RWPE1 (cell line): ENCODE data around the gene TSACC.

Experiments
- CTCF ChIA-PET: fragments of 350-600 bp; sonication (Branson Sonifier 250); formaldehyde crosslinking; extraction: SDS; loops from one replicate; lab custom pipeline; 2021; lab: Yijun Ruan, JAX
- POLR2A ChIA-PET: fragments of 400-600 bp; formaldehyde crosslinking; extraction: SDS; loops from one replicate; lab custom pipeline; 2020; ENCODE audit warnings: antibody characterized with exemption; ENCODE audit not compliant: low non-redundant PET; lab: Yijun Ruan, JAX
- DNase-seq: peaks from one replicate; pipeline ENCODE4 v3.0.0; 2012; ENCODE audit warnings: low spot score
- H3K27ac ChIP-seq: fragments of 450-650 bp; 2 replicates; pipeline ENCODE4 v1.5.1; 2017
- CTCF ChIP-seq: fragments of 450-650 bp; conservative IDR thresholded peaks from 2 replicates; pipeline ENCODE4 v1.5.1; 2017; ENCODE audit warnings: low read depth, mild to moderate bottlenecking

Gene TSACC

GRCh38 chr1:156394082-156394481, 55.8 kb downstream of the TSACC start:
- ChIA-PET CTCF (interaction anchor here (0.6 to 1.3 kb wide), 2 partner anchors 8 to 180 kb away, joined by 4 to 8 read pairs; no protein-coding TSS in a partner anchor), POLR2A (no interaction called here)
- no peak overlapping the region for H3K27ac ChIP-seq
- no peak for DNase-seq
- no peak for TF ChIP-seq CTCF

- TF ChIP-seq CTCF = no peak
- CTCF ChIA-PET = interaction anchor here (0.6 to 1.3 kb wide), 3 partner anchors 9 to 179 kb away, joined by 4 to 8 read pairs (median 6); no protein-coding TSS in a partner anchor
- DNase-seq = no peak
- POLR2A ChIA-PET = no interaction called here
- H3K27ac ChIP-seq = no peak overlapping the region
Measured at GRCh38 chr1:156394835-156395461, 56.6 kb downstream of the TSACC start.
